ENCODE results near the gene CCNY.
A peak's percentile ranks its signal among the peaks of the same experiment; 100 is the strongest.
"Not testable (repeated sequence)": the region's sequence is repeated elsewhere in the genome, so short reads cannot be mapped to it uniquely, and the experiment has no call there.

CCNY gene

DNA sequence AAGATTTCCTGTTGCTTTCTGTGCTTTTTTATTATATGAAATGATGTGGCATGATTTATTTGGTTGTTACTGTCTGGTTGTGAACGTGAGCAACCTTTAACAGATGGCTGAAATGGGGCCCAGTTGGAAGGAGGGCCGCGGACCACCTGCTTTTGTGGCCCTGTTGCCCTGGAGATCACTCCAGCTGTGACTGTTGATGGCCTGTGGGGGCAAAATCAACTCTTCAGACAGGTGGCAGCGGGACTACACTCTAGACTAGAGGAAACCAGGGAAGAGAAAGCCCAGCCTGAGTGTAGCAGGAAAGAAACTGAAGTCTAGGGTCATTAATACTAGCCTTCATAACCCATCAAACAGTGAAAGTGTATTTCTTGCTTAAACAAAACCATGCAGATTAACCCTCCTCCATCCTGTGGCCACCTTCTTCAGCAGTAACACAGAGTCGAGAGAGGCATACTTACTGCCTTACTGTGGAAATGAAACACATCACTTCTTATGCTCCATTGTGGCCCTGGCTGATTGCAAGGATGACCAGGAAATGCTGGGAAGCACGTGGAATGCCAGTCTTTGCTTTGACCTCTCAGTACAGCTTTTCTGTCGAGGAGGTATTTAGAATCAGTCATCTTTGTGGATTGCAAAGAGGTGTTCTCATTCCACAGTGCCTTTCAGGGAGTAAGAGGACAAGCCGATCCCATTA is 80.5 kb downstream of the CCNY start:
- TF ChIP-seq, protein P1, sequence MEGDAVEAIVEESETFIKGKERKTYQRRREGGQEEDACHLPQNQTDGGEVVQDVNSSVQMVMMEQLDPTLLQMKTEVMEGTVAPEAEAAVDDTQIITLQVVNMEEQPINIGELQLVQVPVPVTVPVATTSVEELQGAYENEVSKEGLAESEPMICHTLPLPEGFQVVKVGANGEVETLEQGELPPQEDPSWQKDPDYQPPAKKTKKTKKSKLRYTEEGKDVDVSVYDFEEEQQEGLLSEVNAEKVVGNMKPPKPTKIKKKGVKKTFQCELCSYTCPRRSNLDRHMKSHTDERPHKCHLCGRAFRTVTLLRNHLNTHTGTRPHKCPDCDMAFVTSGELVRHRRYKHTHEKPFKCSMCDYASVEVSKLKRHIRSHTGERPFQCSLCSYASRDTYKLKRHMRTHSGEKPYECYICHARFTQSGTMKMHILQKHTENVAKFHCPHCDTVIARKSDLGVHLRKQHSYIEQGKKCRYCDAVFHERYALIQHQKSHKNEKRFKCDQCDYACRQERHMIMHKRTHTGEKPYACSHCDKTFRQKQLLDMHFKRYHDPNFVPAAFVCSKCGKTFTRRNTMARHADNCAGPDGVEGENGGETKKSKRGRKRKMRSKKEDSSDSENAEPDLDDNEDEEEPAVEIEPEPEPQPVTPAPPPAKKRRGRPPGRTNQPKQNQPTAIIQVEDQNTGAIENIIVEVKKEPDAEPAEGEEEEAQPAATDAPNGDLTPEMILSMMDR (conservative IDR thresholded peaks at IDR 0.05; ENCODE audit: low read depth, low read length) = no peak
- no peak for DNase-seq (ENCODE audit: low read depth)
- H3K4me3 ChIP-seq (ENCODE audit: low read depth, low read length) = no peak overlapping the region

GRCh38 chr10:35417313-35417625 is 81.0 kb downstream of the CCNY start:
- TF ChIP-seq, protein P1 (conservative IDR thresholded peaks at IDR 0.05; ENCODE audit: low read depth, low read length) = no peak

DNA sequence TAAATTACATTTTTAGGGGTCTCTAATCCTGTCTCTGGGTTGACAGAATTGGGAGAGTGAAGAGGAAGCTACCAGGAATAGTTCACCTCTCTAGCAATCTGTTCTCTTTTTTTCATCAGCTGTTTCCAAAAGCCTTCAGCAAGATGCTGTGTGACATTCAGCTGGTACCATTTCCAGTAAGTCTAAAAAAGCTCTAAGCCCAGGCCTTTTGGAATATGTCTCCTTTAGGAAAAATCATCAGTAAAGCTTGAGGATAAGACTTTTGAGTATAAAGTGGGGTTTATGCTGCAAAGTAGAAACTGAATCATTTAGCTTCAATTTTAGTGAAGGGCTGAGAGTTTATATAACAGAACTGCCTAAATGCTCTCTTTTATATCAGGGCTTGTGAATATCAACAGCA is 81.5 kb downstream of the CCNY start:
- TF ChIP-seq, protein P1 (conservative IDR thresholded peaks at IDR 0.05; ENCODE audit: low read depth, low read length) = no peak
- no peak for DNase-seq (ENCODE audit: low read depth)
- no peak overlapping the region for H3K4me3 ChIP-seq (ENCODE audit: low read depth, low read length)

More at GRCh38 chr10:35417313-35417625, 81.0 kb downstream of the CCNY start:
- no peak for DNase-seq (ENCODE audit: low read depth)
- no peak overlapping the region for H3K4me3 ChIP-seq (ENCODE audit: low read depth, low read length)

DNA sequence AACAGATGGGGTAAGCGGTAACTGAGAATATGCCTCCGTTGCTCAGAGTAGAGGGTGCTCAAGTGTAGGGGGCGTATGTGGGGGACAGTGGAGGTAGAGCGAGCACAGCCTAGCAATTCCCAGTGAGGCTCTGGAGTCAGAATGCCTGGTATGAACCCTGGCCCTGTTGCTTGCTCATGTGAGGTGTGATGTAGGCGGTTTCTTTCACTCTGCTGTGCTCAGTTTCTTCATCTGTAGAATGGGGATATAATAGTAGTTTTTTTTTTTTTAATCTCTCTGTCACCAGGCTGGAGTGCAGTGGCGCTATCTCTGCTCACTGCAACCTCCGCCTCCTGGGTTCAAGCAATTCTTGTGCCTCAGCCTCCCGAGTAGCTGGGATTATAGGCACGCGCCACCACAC is 82.3 kb downstream of the CCNY start:
- H3K4me3 ChIP-seq (ENCODE audit: low read depth, low read length) = not testable (repeated sequence)

GRCh38 chr10:35420044-35420443 is 83.7 kb downstream of the CCNY start:
- DNase-seq (ENCODE audit: low read depth) = no peak
- TF ChIP-seq, protein P1 (conservative IDR thresholded peaks at IDR 0.05; ENCODE audit: low read depth, low read length) = no peak
- no peak overlapping the region for H3K4me3 ChIP-seq (ENCODE audit: low read depth, low read length)

More for the DNA sequence above, 82.3 kb downstream of the CCNY start:
- DNase-seq (ENCODE audit: low read depth) = not testable (repeated sequence)

GRCh38 chr10:35420827-35421552 is 84.7 kb downstream of the CCNY start:
- TF ChIP-seq, protein P1 (conservative IDR thresholded peaks at IDR 0.05; ENCODE audit: low read depth, low read length) = no peak
- DNase-seq (ENCODE audit: low read depth) = no peak
- no peak overlapping the region for H3K4me3 ChIP-seq (ENCODE audit: low read depth, low read length)

- H3K4me3 ChIP-seq (ENCODE audit: low read depth, low read length) = no peak overlapping the region
- TF ChIP-seq, protein P1 (conservative IDR thresholded peaks at IDR 0.05; ENCODE audit: low read depth, low read length) = no peak
- peak; percentile 93 for DNase-seq (ENCODE audit: low read depth)
Observed at GRCh38 chr10:35421553-35422178, 85.4 kb downstream of the CCNY start.

All from choroid plexus epithelial cell (primary cell).